Panc1 (cell line): Measurements from ENCODE around the gene TPSG1. TPM values are rescaled to one million over a fixed set of nuclear protein-coding genes. Genes with fewer than 3 reads are reported as not detected.

Source experiments
- ATAC-seq: fragments of 200-7000 bp; cut with Tn5 transposase; 2 replicates; pipeline ENCODE4 v1.9.1; 2020; ENCODE audit warnings: mild to moderate bottlenecking, moderate library complexity
- BruUV-seq: library from RNA; stranded (reverse); fragments of 400-500 nt; replicated peaks from 2 replicates; lab custom pipeline; 2021; lab: Mats Ljungman, UMichigan
- CTCF ChIA-PET: fragments of 300-600 bp; sonication (Branson Sonifier 250); formaldehyde crosslinking; loops from one replicate; lab custom pipeline; 2022; ENCODE audit warnings: antibody characterized with exemption; lab: Charles Lee
- POLR2A ChIA-PET: fragments of 300-600 bp; sonication (Branson Sonifier 250); formaldehyde crosslinking; loops from one replicate; lab custom pipeline; 2022; ENCODE audit warnings: antibody characterized with exemption; lab: Charles Lee
- DNase-seq: peaks from one replicate; pipeline ENCODE4 v3.0.0-alpha.2; 2010; ENCODE audit warnings: low read depth, low spot score
- H3K27ac ChIP-seq: 2 replicates; pipeline ENCODE4 v1.5.1; 2011; ENCODE audit warnings: mild to moderate bottlenecking, low read length, inconsistent platforms
- H3K27me3 ChIP-seq: fragments of 200-500 bp; sonication (Bioruptor generic); 2 replicates; pipeline ENCODE4 v1.6.0; 2014; ENCODE audit warnings: low read length, inconsistent platforms; ENCODE audit not compliant: control insufficient read depth, insufficient read depth
- H3K36me3 ChIP-seq: fragments of 200-500 bp; sonication (Bioruptor generic); 2 replicates; pipeline ENCODE4 v1.5.1; 2014; ENCODE audit warnings: inconsistent platforms, mild to moderate bottlenecking, low read length, moderate library complexity; ENCODE audit not compliant: control insufficient read depth, insufficient read depth
- H3K4me1 ChIP-seq: 2 replicates; pipeline ENCODE4 v1.5.1; 2011; ENCODE audit warnings: inconsistent platforms, mild to moderate bottlenecking, low read length, moderate library complexity; ENCODE audit not compliant: control insufficient read depth, insufficient read depth
- H3K4me3 ChIP-seq, 2 experiments: 2 replicates each; pipeline ENCODE4 v1.5.1; 2011 to 2012; ENCODE audit warnings: low read depth in 2 of 2, low read length in 2 of 2, mild to moderate bottlenecking in 2 of 2, inconsistent platforms in 1 of 2, moderate library complexity in 1 of 2
- H3K9me3 ChIP-seq: fragments of 200-500 bp; sonication (Bioruptor generic); 2 replicates; pipeline ENCODE4 v1.5.1; 2014; ENCODE audit warnings: low read depth, mild to moderate bottlenecking, inconsistent platforms, low read length, moderate library complexity; ENCODE audit not compliant: control insufficient read depth, insufficient read depth
- CTCF ChIP-seq: fragments of 450-650 bp; IDR thresholded peaks from 2 replicates; pipeline ENCODE4 v1.5.1; 2017; ENCODE audit warnings: mild to moderate bottlenecking
- POLR2AphosphoS5 ChIP-seq: IDR thresholded peaks from 2 replicates; pipeline ENCODE4 v1.6.1; 2012; ENCODE audit warnings: mild to moderate bottlenecking, low read depth, low read length, moderate library complexity
- REST ChIP-seq, 2 experiments: IDR thresholded peaks; 2 replicates each; pipeline ENCODE4 v1.6.1; 2011 to 2012; ENCODE audit warnings: low read depth in 2 of 2, control low read depth in 1 of 2, low read length in 1 of 2, mild to moderate bottlenecking in 1 of 2, moderate library complexity in 1 of 2; ENCODE audit not compliant: insufficient read depth in 1 of 2
- SIN3A ChIP-seq: IDR thresholded peaks from 2 replicates; pipeline ENCODE4 v1.6.1; 2012; ENCODE audit warnings: low read depth, mild to moderate bottlenecking, low read length, moderate library complexity, borderline replicate concordance; ENCODE audit not compliant: insufficient read depth
- TCF7L2 ChIP-seq: IDR thresholded peaks from 2 replicates; pipeline ENCODE4 v1.6.1; 2011; ENCODE audit warnings: mild to moderate bottlenecking, low read depth, low read length, inconsistent platforms
- in situ Hi-C: cut with HindIII; loops from 2 replicates; pipeline ENCODE4 v1.10.0; 2016; ENCODE audit warnings: low sequenced_read_pairs, low pct_unique_long_range_greater_than_20kb
- intact Hi-C: fragments of 100-400 bp; cut with micrococcal nuclease; formaldehyde crosslinking; loops from one replicate; pipeline ENCODE4 v1.10.0; 2022; ENCODE audit not compliant: unreplicated experiment
- total RNA-seq: library from RNA; stranded (reverse); gene quantifications from one replicate; pipeline ENCODE4 v1.2.1, GENCODE V29; 2021; ENCODE audit not compliant: unreplicated experiment

The TPSG1 gene
- total RNA-seq, 1 experiment from 2014 or later: 4.6 TPM

GRCh38 chr16:1213796-1214372 is 11.2 kb downstream of the TPSG1 start:
- Histone ChIP-seq H3K9me3 (no peaks in the 10 kb centered on the region), H3K4me3 (no peak overlapping the region), H3K27ac (no peak overlapping the region), H3K36me3 (no peaks in the 10 kb centered on the region; the same call in 1 of the 2 replicates), H3K27me3 (no peaks in the 10 kb centered on the region), H3K4me1 (no peaks in the 10 kb centered on the region)
- POLR2A ChIA-PET: no interaction called here
- BruUV-seq: no TSS peak
- intact Hi-C loops (no loop called here), in situ Hi-C loops (no loop called here)
- no peak for DNase-seq
- CTCF ChIA-PET: no interaction called here
- TF ChIP-seq CTCF: no peak
- no peak for TF ChIP-seq REST (IDR thresholded peaks at IDR 0.05; ENCODE audit: insufficient read depth in 1 of 2, low read depth in 2 of 2, low read length in 1 of 2)
- no peak for TF ChIP-seq POLR2AphosphoS5
- TF ChIP-seq SIN3A: no peak
- TF ChIP-seq TCF7L2: no peak
- ATAC-seq: no peak

GRCh38 chr16:1213231-1213630 is 11.8 kb downstream of the TPSG1 start:
- Histone ChIP-seq H3K27me3 (no peaks in the 10 kb centered on the region), H3K36me3 (no peaks in the 10 kb centered on the region; the same call in 1 of the 2 replicates), H3K4me1 (no peaks in the 10 kb centered on the region), H3K9me3 (no peaks in the 10 kb centered on the region), H3K27ac (no peak overlapping the region), H3K4me3 (no peak overlapping the region)
- no peak for TF ChIP-seq TCF7L2
- no peak for TF ChIP-seq SIN3A
- TF ChIP-seq REST (IDR thresholded peaks at IDR 0.05; ENCODE audit: insufficient read depth in 1 of 2, low read depth in 2 of 2, low read length in 1 of 2): no peak
- no peak for TF ChIP-seq CTCF
- TF ChIP-seq POLR2AphosphoS5: no peak
- DNase-seq (no peak), ATAC-seq (no peak)
- BruUV-seq: no TSS peak
- intact Hi-C loops (no loop called here), in situ Hi-C loops (no loop called here)
- POLR2A ChIA-PET: no interaction called here
- CTCF ChIA-PET: no interaction called here
